Neural crest cell (in vitro differentiated cells): ENCODE data around the gene SLC4A8. TPM values are rescaled to one million over a fixed set of nuclear protein-coding genes. Genes with fewer than 3 reads are reported as not detected.

Source experiments
- DNase-seq: peaks from one replicate; pipeline ENCODE4 v3.0.0; 2021; ENCODE audit warnings: low read depth, mixed read lengths, low spot score
- H3K27ac Mint-ChIP-seq: one replicate; pipeline ENCODE4 v1.8.0; 2021; ENCODE audit warnings: mild to moderate bottlenecking, mixed read lengths; ENCODE audit not compliant: unreplicated experiment
- H3K27me3 Mint-ChIP-seq: 2 replicates; pipeline ENCODE4 v1.8.0; 2021; ENCODE audit warnings: low read depth, mild to moderate bottlenecking, mixed read lengths
- H3K36me3 Mint-ChIP-seq: 2 replicates; pipeline ENCODE4 v1.8.0; 2021; ENCODE audit warnings: low read depth, mild to moderate bottlenecking, mixed read lengths
- H3K4me1 Mint-ChIP-seq: 2 replicates; pipeline ENCODE4 v1.8.0; 2021; ENCODE audit warnings: mixed read lengths
- H3K4me3 Mint-ChIP-seq: one replicate; pipeline ENCODE4 v1.8.0; 2021; ENCODE audit warnings: mild to moderate bottlenecking, mixed read lengths
- H3K9me3 Mint-ChIP-seq: 2 replicates; pipeline ENCODE4 v1.8.0; 2021; ENCODE audit warnings: mixed read lengths
- CTCF ChIP-seq: fragments of 200-600 bp; sonication (generic); conservative IDR thresholded peaks from 2 replicates; pipeline ENCODE4 v1.5.0; 2021; ENCODE audit warnings: antibody characterized with exemption, mild to moderate bottlenecking
- total RNA-seq: library from RNA; stranded (reverse); gene quantifications from 2 replicates; pipeline ENCODE4 v1.2.1, GENCODE V29; 2021

The SLC4A8 gene
- total RNA-seq, 1 donor from 2014 or later, result 33.8 TPM

- no peak for TF ChIP-seq CTCF
- H3K4me3 Mint-ChIP-seq, result no peak overlapping the region
Measured at GRCh38 chr12:51517316-51517715, 92.7 kb downstream of the SLC4A8 start.

GRCh38 chr12:51517800-51518199 lies 93.2 kb downstream of the SLC4A8 start:
- no peak for TF ChIP-seq CTCF
- Mint-ChIP-seq H3K27ac (no peak overlapping the region), H3K27me3 (no peaks in the 10 kb centered on the region), H3K36me3 (no peaks in the 10 kb centered on the region), H3K4me3 (no peak overlapping the region), H3K9me3 (no peaks in the 10 kb centered on the region), H3K4me1 (no peaks in the 10 kb centered on the region)
- no peak for DNase-seq

More at GRCh38 chr12:51517316-51517715, 92.7 kb downstream of the SLC4A8 start:
- H3K36me3 Mint-ChIP-seq, result no peaks in the 10 kb centered on the region
- no peak for DNase-seq
- no peaks in the 10 kb centered on the region for H3K4me1 Mint-ChIP-seq
- H3K27ac Mint-ChIP-seq, result no peak overlapping the region
- no peaks in the 10 kb centered on the region for H3K27me3 Mint-ChIP-seq
- no peaks in the 10 kb centered on the region for H3K9me3 Mint-ChIP-seq

GRCh38 chr12:51519755-51520154 lies 95.1 kb downstream of the SLC4A8 start:
- H3K27ac Mint-ChIP-seq, result no peak overlapping the region
- no peak for DNase-seq
- no peaks in the 10 kb centered on the region for H3K36me3 Mint-ChIP-seq
- no peak overlapping the region for H3K4me3 Mint-ChIP-seq
- H3K4me1 Mint-ChIP-seq, result no peaks in the 10 kb centered on the region
- H3K27me3 Mint-ChIP-seq, result no peaks in the 10 kb centered on the region
- TF ChIP-seq CTCF, result no peak
- no peaks in the 10 kb centered on the region for H3K9me3 Mint-ChIP-seq

GRCh38 chr12:51520576-51521325 lies 96.1 kb downstream of the SLC4A8 start:
- no peak for DNase-seq
- no peak overlapping the region for H3K27ac Mint-ChIP-seq
- no peaks in the 10 kb centered on the region for H3K27me3 Mint-ChIP-seq
- H3K9me3 Mint-ChIP-seq, result no peaks in the 10 kb centered on the region
- no peak for TF ChIP-seq CTCF
- no peaks in the 10 kb centered on the region for H3K4me1 Mint-ChIP-seq
- H3K4me3 Mint-ChIP-seq, result no peak overlapping the region
- H3K36me3 Mint-ChIP-seq, result no peaks in the 10 kb centered on the region

GRCh38 chr12:51521554-51522276 lies 97.1 kb downstream of the SLC4A8 start:
- no peak for TF ChIP-seq CTCF
- no peak overlapping the region for H3K4me3 Mint-ChIP-seq
- no peak overlapping the region for H3K27ac Mint-ChIP-seq
- no peaks in the 10 kb centered on the region for H3K9me3 Mint-ChIP-seq
- no peak for DNase-seq
- no peaks in the 10 kb centered on the region for H3K4me1 Mint-ChIP-seq
- H3K27me3 Mint-ChIP-seq, result no peaks in the 10 kb centered on the region
- H3K36me3 Mint-ChIP-seq, result no peaks in the 10 kb centered on the region
